OCI-LY1 (cell line): Measurements from ENCODE around the gene ASB10.

ENCODE experiments used
- CTCF ChIP-seq: fragments of 200-600 bp; sonication (generic), shearing (Covaris generic); IDR thresholded peaks from 2 replicates; pipeline ENCODE4 v1.5.1; 2017; ENCODE audit warnings: mild to moderate bottlenecking, antibody characterized with exemption, low read length, moderate library complexity, mixed read lengths
- EZH2 ChIP-seq: fragments of 200-600 bp; sonication (generic), shearing (Covaris generic); IDR thresholded peaks from 2 replicates; pipeline ENCODE4 v1.8.0; 2017; ENCODE audit warnings: borderline replicate concordance, mixed run types, mild to moderate bottlenecking, antibody characterized with exemption, low read length, moderate library complexity, mixed read lengths

GRCh38 chr7:151187409-151188251 lies 580 bp upstream of the ASB10 start:
- TF ChIP-seq CTCF (no peak), EZH2 (no peak)
